K562 (cell line): Measurements from ENCODE around the gene PRDX4. TPM values are rescaled to one million over a fixed set of nuclear protein-coding genes. Genes with fewer than 3 reads are reported as not detected.

Experiments
- ATAC-seq: fragments of 200-7000 bp; cut with Tn5 transposase; 3 replicates; pipeline ENCODE4 v1.9.1; 2020; ENCODE audit warnings: moderate library complexity
- BruUV-seq: library from RNA; stranded (reverse); fragments of 400-500 nt; replicated peaks from 2 replicates; lab custom pipeline; 2021; lab: Mats Ljungman, UMichigan
- CTCF ChIA-PET: fragments of 300-600 bp; formaldehyde crosslinking; extraction: SDS; loops from one replicate; lab custom pipeline; 2021; ENCODE audit warnings: low intra/inter-chr PET ratio; lab: Yijun Ruan, JAX
- POLR2A ChIA-PET: fragments of 300-600, 350-650 bp; sonication (Branson Sonifier 250); formaldehyde crosslinking; extraction: SDS; loops from one replicate; lab custom pipeline; 2021; ENCODE audit warnings: antibody characterized with exemption, inconsistent platforms; lab: Yijun Ruan, JAX
- DNase-seq, 4 experiments: peaks; one replicate each; pipeline versions ENCODE4 v3.0.0 to v3.0.0-alpha.2; 2011 to 2018; ENCODE audit warnings: low spot score in 3 of 4, mixed read lengths in 3 of 4; ENCODE audit errors: extremely low read depth in 1 of 4
- FAIRE-seq: peaks from 2 replicates; lab custom pipeline; 2011; peaks lifted over from hg19 to GRCh38; lab: Jason Lieb, UNC
- H2AFZ ChIP-seq: 2 replicates; pipeline ENCODE4 v1.6.0; 2011; ENCODE audit warnings: low read depth, low read length, control low read depth, inconsistent platforms
- H3K27ac ChIP-seq: fragments of 200-600 bp; 3 replicates; pipeline ENCODE4 v1.8.0; 2011; ENCODE audit warnings: low read depth, mild to moderate bottlenecking, control low read depth, inconsistent platforms, low read length, moderate library complexity, mixed read lengths; ENCODE audit errors: extremely low read depth
- H3K27me3 ChIP-seq, 2 experiments: fragments of 300-600 bp in 1 of 2; 2 replicates in 1 of 2; 3 replicates in 1 of 2; pipeline versions ENCODE4 v1.6.0 to v1.8.0; 2011; ENCODE audit warnings: inconsistent platforms in 2 of 2, low read length in 2 of 2, mild to moderate bottlenecking in 1 of 2, mixed read lengths in 1 of 2, moderate library complexity in 1 of 2; ENCODE audit not compliant: control insufficient read depth in 2 of 2, insufficient read depth in 2 of 2
- H3K36me3 ChIP-seq: fragments of 300-600 bp; 3 replicates; pipeline ENCODE4 v1.8.0; 2011; ENCODE audit warnings: mild to moderate bottlenecking, low read length, inconsistent platforms; ENCODE audit not compliant: control insufficient read depth, insufficient read depth
- H3K4me1 ChIP-seq, 2 experiments: fragments of 200-600 bp in 1 of 2; replicated peaks in 1 of 2; 2 replicates in 1 of 2; 3 replicates in 1 of 2; pipeline versions ENCODE4 v1.5.1 to v1.8.0; 2011; ENCODE audit warnings: inconsistent platforms in 2 of 2, low read length in 2 of 2, mild to moderate bottlenecking in 1 of 2, mixed read lengths in 1 of 2, moderate library complexity in 1 of 2; ENCODE audit not compliant: control insufficient read depth in 2 of 2, insufficient read depth in 2 of 2
- H3K4me2 ChIP-seq: 2 replicates; pipeline ENCODE4 v1.6.1; 2011; ENCODE audit warnings: low read length, control low read depth, inconsistent platforms, mixed read lengths; ENCODE audit not compliant: insufficient read depth
- H3K4me3 ChIP-seq: fragments of 200-600 bp; sonication (generic), shearing (Covaris generic); 2 replicates; pipeline ENCODE4 v1.5.1; 2016; ENCODE audit warnings: control low read depth, inconsistent platforms
- H3K79me2 ChIP-seq: fragments of 200-600 bp; 3 replicates; pipeline ENCODE4 v1.8.0; 2011; ENCODE audit warnings: low read length, inconsistent platforms; ENCODE audit not compliant: control insufficient read depth, insufficient read depth
- H3K9ac ChIP-seq, 2 experiments: 2 replicates each; pipeline versions ENCODE4 v1.6.0 to v1.6.1; 2011; ENCODE audit warnings: low read depth in 2 of 2, low read length in 2 of 2, control low read depth in 1 of 2, inconsistent platforms in 1 of 2, mild to moderate bottlenecking in 1 of 2, mixed read lengths in 1 of 2; ENCODE audit not compliant: insufficient read depth in 1 of 2
- H3K9me1 ChIP-seq: one replicate; pipeline ENCODE4 v1.6.0; 2011; ENCODE audit warnings: inconsistent platforms, mild to moderate bottlenecking, low read length, moderate library complexity; ENCODE audit not compliant: control insufficient read depth, insufficient read depth
- H3K9me3 ChIP-seq: replicated peaks from 2 replicates; pipeline ENCODE4 v1.5.1; 2011; ENCODE audit warnings: low read depth, low read length, inconsistent platforms; ENCODE audit not compliant: control insufficient read depth, insufficient read depth
- H4K20me1 ChIP-seq: replicated peaks from 2 replicates; pipeline ENCODE4 v1.6.1; 2011; ENCODE audit warnings: low read length, inconsistent platforms, mixed read lengths; ENCODE audit not compliant: control insufficient read depth, insufficient read depth
- ATF6 ChIP-seq: sonication (generic); formaldehyde crosslinking; IDR thresholded peaks from 2 replicates; pipeline ENCODE4 v1.4.0; 2020; ENCODE audit warnings: mild to moderate bottlenecking, missing genetic modification reagents
- C11orf30 ChIP-seq: fragments of 450-650 bp; IDR thresholded peaks from 2 replicates; pipeline ENCODE4 v1.6.1; 2016; ENCODE audit warnings: low read depth, mild to moderate bottlenecking
- CTCF ChIP-seq, 3 experiments: IDR thresholded peaks in 2 of 3; conservative IDR thresholded peaks in 1 of 3; 2 replicates each; pipeline ENCODE4 v1.5.1; 2011 to 2012; ENCODE audit warnings: low read length in 3 of 3, mild to moderate bottlenecking in 3 of 3, control low read depth in 2 of 3, improper control_type of control experiment in 1 of 3, inconsistent platforms in 1 of 3, low read depth in 1 of 3, mixed read lengths in 1 of 3, moderate library complexity in 1 of 3; ENCODE audit not compliant: insufficient read depth in 2 of 3
- CXXC5 ChIP-seq: fragments of 250-450 bp; sonication (Bioruptor Pico); IDR thresholded peaks from 2 replicates; pipeline ENCODE4 v1.8.0; 2022; ENCODE audit warnings: inconsistent platforms, mild to moderate bottlenecking, moderate library complexity
- DMBX1 ChIP-seq: fragments of 250-450 bp; sonication (Bioruptor Pico); IDR thresholded peaks from 2 replicates; pipeline ENCODE4 v1.8.0; 2022; ENCODE audit warnings: inconsistent platforms, mild to moderate bottlenecking, moderate library complexity, borderline replicate concordance
- DNMT1 ChIP-seq: fragments of 450-650 bp; IDR thresholded peaks from 2 replicates; pipeline ENCODE4 v1.6.1; 2016; ENCODE audit warnings: antibody characterized with exemption, mild to moderate bottlenecking
- HNRNPH1 ChIP-seq: fragments of 200-400 bp; formaldehyde crosslinking; optimal IDR thresholded peaks from 2 replicates; pipeline ENCODE3; 2017; ENCODE audit warnings: low read depth, mild to moderate bottlenecking, low read length, moderate library complexity
- HSF4 ChIP-seq: fragments of 250-450 bp; sonication (Bioruptor Pico); IDR thresholded peaks from 2 replicates; pipeline ENCODE4 v2.1.2; 2022; ENCODE audit warnings: mild to moderate bottlenecking, moderate library complexity, borderline replicate concordance
- IRF2 ChIP-seq: sonication (generic); formaldehyde crosslinking; IDR thresholded peaks from 2 replicates; pipeline ENCODE4 v1.8.1; 2022; ENCODE audit warnings: mild to moderate bottlenecking, missing genetic modification reagents
- JUNB ChIP-seq: fragments of 450-650 bp; formaldehyde crosslinking; conservative IDR thresholded peaks from 2 replicates; pipeline ENCODE4 v1.4.0; 2020; ENCODE audit warnings: mild to moderate bottlenecking
- KDM4B ChIP-seq, 2 experiments: fragments of 450-650 bp in 1 of 2; sonication (generic) in 1 of 2; IDR thresholded peaks; 2 replicates each; pipeline ENCODE4 v1.6.1; 2016 to 2017; ENCODE audit warnings: borderline replicate concordance in 2 of 2, antibody characterized with exemption in 1 of 2, low read depth in 1 of 2, mild to moderate bottlenecking in 1 of 2
- NFRKB ChIP-seq: fragments of 450-650 bp; IDR thresholded peaks from 2 replicates; pipeline ENCODE4 v1.6.1; 2016; ENCODE audit warnings: low read depth
- NRF1 ChIP-seq, 2 experiments: fragments of 450-650 bp; IDR thresholded peaks in 1 of 2; conservative IDR thresholded peaks in 1 of 2; 2 replicates each; pipeline ENCODE4 v1.6.1; 2014; ENCODE audit warnings: mild to moderate bottlenecking in 2 of 2
- POLR2G ChIP-seq: fragments of 200-400 bp; formaldehyde crosslinking; IDR thresholded peaks from 2 replicates; pipeline ENCODE4 v1.6.1; 2017; ENCODE audit warnings: low read depth, mild to moderate bottlenecking, antibody characterized with exemption, low read length, moderate library complexity
- SMAD4 ChIP-seq: fragments of 250-450 bp; sonication (Bioruptor Pico); conservative IDR thresholded peaks from 2 replicates; pipeline ENCODE4 v1.8.0; 2021; ENCODE audit warnings: inconsistent platforms, mild to moderate bottlenecking, moderate library complexity
- TAF1 ChIP-seq: IDR thresholded peaks from 2 replicates; pipeline ENCODE4 v1.6.1; 2011; ENCODE audit warnings: mild to moderate bottlenecking, low read length, moderate library complexity; ENCODE audit not compliant: insufficient read depth, control insufficient read depth, severe bottlenecking; ENCODE audit errors: extremely low read depth
- TSC22D4 ChIP-seq: fragments of 450-650 bp; IDR thresholded peaks from 2 replicates; pipeline ENCODE4 v1.6.1; 2016; ENCODE audit warnings: missing genetic modification characterization, missing biosample characterization, control low read depth
- ZBTB1 ChIP-seq: sonication (generic); formaldehyde crosslinking; IDR thresholded peaks from 2 replicates; pipeline ENCODE4 v1.8.1; 2023; ENCODE audit warnings: missing genetic modification reagents, low read depth, mild to moderate bottlenecking, borderline replicate concordance
- ZNF175 ChIP-seq: fragments of 200-800 bp; sonication (Bioruptor generic); IDR thresholded peaks from 2 replicates; pipeline ENCODE4 v1.6.1; 2016; ENCODE audit warnings: low read depth, mild to moderate bottlenecking, missing genetic modification characterization, missing compliant biosample characterization
- ZNF384 ChIP-seq: IDR thresholded peaks from 2 replicates; pipeline ENCODE4 v1.6.1; 2012; ENCODE audit warnings: low read depth, low read length, improper control_type of control experiment
- WGBS: fragments of 100-300 bp; shearing (Covaris generic); methylation state at CpG from one replicate; pipeline ENCODE4 v1.1.6; 2016; ENCODE audit warnings: low coverage, mixed read lengths; ENCODE audit not compliant: insufficient coverage; ENCODE audit errors: missing lambda C conversion rate; 5-methylcytosine and 5-hydroxymethylcytosine counted together
- in situ Hi-C: fragments of 300-500 bp; cut with MboI; formaldehyde crosslinking; loops from 4 replicates; pipeline ENCODE4 v1.15.0; 2018; ENCODE audit warnings: inconsistent platforms, mixed read lengths
- intact Hi-C: fragments of 100-400 bp; cut with micrococcal nuclease; formaldehyde crosslinking; loops from 2 replicates; pipeline ENCODE4 v1.14.2; 2022
- polyA plus RNA-seq, 8 experiments: library from polyadenylated mRNA; depleted of rRNA in 4 of 8; stranded (reverse) in 5 of 8; unstranded in 3 of 8; fragments of >200 nt; fragmentation: Nextera tagmentation in 2 of 8; fragmentation: Illumina TruSeq in 1 of 8; extraction: Ambion mirVana in 2 of 8; extraction: Trizol in 1 of 8; gene quantifications; 2 replicates each; pipeline versions ENCODE4 v1.2.1 to v1.2.3, GENCODE V29; 2011 to 2014; ENCODE audit warnings: inconsistent platforms in 1 of 8, missing spikeins in 1 of 8
- total RNA-seq, 7 experiments: library from RNA; depleted of rRNA in 6 of 7; stranded (reverse); fragments of >200 nt in 6 of 7; fragmentation: Illumina TruSeq in 2 of 7; extraction: Trizol in 2 of 7; gene quantifications; 2 replicates each; pipeline versions ENCODE4 v1.2.1 to v1.2.3, GENCODE V29; 2011 to 2021; ENCODE audit warnings: low replicate concordance in 1 of 7

PRDX4 gene
- total and polyA plus RNA-seq, 9 of the 15 experiments (the other 6 are each of a cell fraction or from before 2014, with no cell fraction given), result 28.6 to 253 (median 153) TPM

GRCh38 chrX:23720117-23720677, 52.9 kb downstream of the PRDX4 start:
- no peak overlapping the region for H3K27ac ChIP-seq
- CTCF ChIA-PET, result no interaction called here
- no peaks in the 10 kb centered on the region for H3K9me1 ChIP-seq
- no peaks in the 10 kb centered on the region for H4K20me1 ChIP-seq
- in situ Hi-C loops, result no loop called here
- no peak overlapping the region for H3K4me3 ChIP-seq
- H3K36me3 ChIP-seq, result peaks cover 51% of the 10 kb centered on the region; the same call in 2 of the 3 replicates
- ATAC-seq (no peak), FAIRE-seq (no peak)
- WGBS, result 84% methylated on average over 7 of the region's 8 CpGs
- no peak overlapping the region for H3K9ac ChIP-seq
- intact Hi-C loops, result no loop called here
- no peak overlapping the region for H2AFZ ChIP-seq
- no peaks in the 10 kb centered on the region for H3K27me3 ChIP-seq
- BruUV-seq, result no TSS peak
- H3K9me3 ChIP-seq, result no peaks in the 10 kb centered on the region
- H3K4me2 ChIP-seq, result no peak overlapping the region
- TF ChIP-seq DNMT1 (no peak), ZNF175 (CRISPR knock-in tag) (no peak), CTCF (IDR thresholded peaks at IDR 0.05 in 2 of 3, conservative IDR thresholded peaks at IDR 0.05 in 1 of 3; ENCODE audit: insufficient read depth in 2 of 3, low read depth in 1 of 3, low read length in 3 of 3) (no peak), HSF4 (CRISPR knock-in tag) (no peak), KDM4B (IDR thresholded peaks at IDR 0.05; ENCODE audit: borderline replicate concordance in 2 of 2, low read depth in 1 of 2) (no peak), NRF1 (conservative IDR thresholded peaks at IDR 0.05 in 1 of 2, IDR thresholded peaks at IDR 0.05 in 1 of 2) (no peak), TSC22D4 (tag) (no peak), CXXC5 (CRISPR knock-in tag) (no peak), TAF1 (no peak), ZBTB1 (CRISPR knock-in tag) (no peak), NFRKB (no peak), IRF2 (CRISPR knock-in tag) (no peak), POLR2G (no peak), ATF6 (CRISPR knock-in tag) (no peak), ZNF384 (no peak), HNRNPH1 (no peak), JUNB (CRISPR knock-in tag) (no peak), SMAD4 (CRISPR knock-in tag) (no peak), DMBX1 (CRISPR knock-in tag) (no peak), C11orf30 (no peak)
- TF ChIP-seq, all 486 proteins: peak for 0
- H3K79me2 ChIP-seq, result no peaks in the 10 kb centered on the region
- DNase-seq, result no peak
- no peaks in the 10 kb centered on the region for H3K4me1 ChIP-seq
- POLR2A ChIA-PET, result no interaction called here
